ENCODE results near the gene HAUS8. TPM values are rescaled to one million over a fixed set of nuclear protein-coding genes. Genes with fewer than 3 reads are reported as not detected.

Gene HAUS8
- total RNA-seq, 8 experiments from 2014 or later, result 3.4 to 14.8 (median 6.4) TPM

DNA sequence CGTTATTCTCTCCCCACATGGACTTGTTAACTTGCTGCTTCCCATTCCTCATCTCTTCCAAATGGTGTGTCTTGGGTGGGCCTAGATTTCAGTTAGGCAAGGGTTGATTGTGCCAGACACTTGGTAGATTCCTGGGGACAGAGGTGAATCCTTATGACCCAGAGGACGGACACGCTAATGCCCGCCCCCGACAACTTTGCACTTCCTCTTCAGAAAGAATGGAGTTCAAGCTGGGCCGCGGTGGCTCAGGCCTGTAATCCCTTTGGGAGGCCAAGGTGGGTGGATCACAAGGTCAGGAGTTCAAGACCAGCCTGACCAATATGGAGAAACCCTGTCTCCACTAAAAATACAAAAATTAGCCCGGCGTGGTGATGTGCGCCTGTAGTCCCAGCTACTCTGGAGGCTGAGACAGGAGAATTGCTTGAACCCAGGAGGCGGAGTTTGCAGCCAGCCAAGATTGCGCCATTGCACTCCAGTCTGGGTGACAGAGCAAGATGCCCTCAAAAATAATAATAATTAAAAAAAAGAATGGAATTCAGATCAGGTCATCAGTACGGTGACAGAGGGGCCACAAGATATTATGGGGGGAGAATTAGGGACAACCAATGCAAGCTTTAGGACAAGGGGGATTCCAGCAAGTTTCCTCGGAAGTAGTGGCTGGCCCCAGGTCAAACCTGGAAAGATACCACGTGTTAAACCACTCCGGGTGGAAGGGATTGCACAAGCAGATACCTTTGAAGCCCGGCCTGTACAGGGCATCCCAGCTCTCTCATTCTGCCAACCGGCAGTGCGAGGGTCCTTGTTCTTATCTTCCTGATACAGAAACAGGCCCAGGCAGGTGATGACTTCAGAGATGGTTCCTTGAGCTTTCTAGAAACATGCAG is 3.0 kb upstream of the HAUS8 start:
- in situ Hi-C loops (cut with MboI; ENCODE audit: low pct_unique_long_range_greater_than_20kb in 2 of 9, low sequenced_read_pairs in 9 of 9, unreplicated experiment in 9 of 9), result loop anchor here in 1 of 9 experiments (10.0 kb wide), 1 partner anchor 207 kb away; the partner anchor contains the start of gene ANKLE1
- 77 to 100% (median 91%) methylated on average over 2 to 16 of the region's 19 CpGs; no CpG with 5 or more reads in 1 of the 10 experiments for WGBS, 10 experiments
- H3K27ac ChIP-seq, result no peak overlapping the region
- no peak overlapping the region for H3K4me3 ChIP-seq
- H3K4me1 ChIP-seq (replicated peaks in 1 of 2), result peaks cover 30 to 31% of the 10 kb centered on the region in 2 donors
- ATAC-seq (replicated peaks in 6 of 8), result no peak

DNA sequence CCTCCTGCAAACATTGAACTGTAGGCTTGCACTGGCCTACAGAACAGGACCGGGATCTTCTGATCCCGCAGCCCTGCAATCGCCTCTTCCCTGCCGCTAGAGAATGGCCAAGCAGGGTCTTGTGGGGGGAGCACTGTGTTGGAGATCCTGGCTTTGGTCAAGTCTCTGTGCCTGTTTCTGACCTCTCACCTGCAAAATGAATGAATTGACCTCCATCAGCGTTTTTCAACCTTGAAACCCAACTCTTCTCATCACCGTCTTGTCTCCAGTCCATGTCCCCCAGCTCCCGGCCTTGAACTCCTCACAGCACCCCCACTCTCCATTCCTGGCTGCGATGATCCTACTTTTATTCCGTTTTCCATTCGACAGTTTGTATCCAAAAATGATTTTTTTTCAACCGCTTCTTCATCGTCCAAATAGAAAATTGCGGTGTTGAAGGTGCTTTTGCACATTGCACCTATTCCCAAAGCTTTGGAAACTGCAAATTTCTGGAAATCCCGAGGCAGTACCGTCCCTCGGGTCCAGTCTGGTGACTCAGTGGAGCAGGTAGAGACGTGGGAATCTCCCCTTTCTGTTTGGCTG is 2.3 kb upstream of the HAUS8 start:
- in situ Hi-C loops (cut with MboI; ENCODE audit: low pct_unique_long_range_greater_than_20kb in 2 of 9, low sequenced_read_pairs in 9 of 9, unreplicated experiment in 9 of 9), result loop anchor here in 1 of 9 experiments (10.0 kb wide), 1 partner anchor 207 kb away; the partner anchor contains the start of gene ANKLE1
- no peak overlapping the region for H3K27ac ChIP-seq
- peaks cover 30 to 31% of the 10 kb centered on the region in 2 donors for H3K4me1 ChIP-seq (replicated peaks in 1 of 2)
- 83 to 100% (median 95%) methylated on average over 1 to 13 of the region's 17 CpGs; no CpG with 5 or more reads in 1 of the 10 experiments for WGBS, 10 experiments
- no peak for ATAC-seq (replicated peaks in 6 of 8)
- H3K4me3 ChIP-seq, result peak overlapping the region in 2 of 5 donors; percentile 61 to 92

- Histone ChIP-seq H3K4me1 (replicated peaks in 1 of 2) (peaks cover 30 to 31% of the 10 kb centered on the region in 2 donors), H3K4me3 (peak overlapping the region; percentile 61 to 92 (median 62)), H3K27ac (peak overlapping the region in 1 of 2 donors; percentile 53)
- in situ Hi-C loops (cut with MboI; ENCODE audit: low pct_unique_long_range_greater_than_20kb in 2 of 9, low sequenced_read_pairs in 9 of 9, unreplicated experiment in 9 of 9), result loop anchor here in 1 of 9 experiments (10.0 kb wide), 1 partner anchor 208 kb away; the partner anchor contains the start of gene ANKLE1
- no peak for ATAC-seq (replicated peaks in 6 of 8)
- WGBS, 10 experiments, result 0 to 7% (median 0%) methylated on average over 1 to 8 of the region's 12 CpGs; no CpG with 5 or more reads in 7 of the 10 experiments
These were observed 1.3 kb upstream of the HAUS8 start for GRCh38 chr19:17076543-17076991.

DNA sequence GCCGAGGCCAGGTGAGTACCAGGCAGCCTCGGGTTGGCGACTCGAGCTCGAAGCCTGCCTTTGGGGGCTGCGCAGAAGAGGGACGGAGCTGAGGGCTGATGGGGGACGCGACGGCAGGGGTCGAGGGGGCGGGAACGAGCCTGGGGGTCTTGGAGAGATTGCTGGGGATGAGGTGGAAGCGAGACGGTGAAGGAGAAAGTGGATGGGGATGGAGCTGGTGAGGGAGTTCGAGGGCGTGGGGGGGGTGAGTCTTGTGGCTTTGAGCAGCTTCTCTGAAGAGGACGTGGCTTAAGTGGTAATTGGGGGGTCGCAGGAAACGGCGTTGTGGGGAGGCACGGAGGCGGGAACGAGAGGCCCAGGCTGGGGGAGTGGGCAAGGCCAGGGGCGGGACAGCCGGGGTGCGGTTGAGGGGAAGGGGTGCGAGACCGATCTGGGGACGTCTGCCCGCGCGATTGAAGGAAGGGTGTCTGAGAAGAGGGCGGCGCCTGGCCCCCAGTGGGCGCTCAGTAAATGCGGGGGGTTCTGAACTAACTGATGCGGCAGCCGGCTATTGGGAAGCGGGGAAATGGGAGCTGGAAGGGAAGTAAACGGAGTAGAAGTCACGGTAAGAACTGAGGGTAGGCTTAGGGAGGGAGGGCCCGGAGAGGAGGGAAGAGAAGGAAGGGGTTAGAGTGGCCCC is 751 bp upstream of the HAUS8 start:
- peak in 2 of 8 experiments; percentile 2 to 3 for ATAC-seq (replicated peaks in 6 of 8)
- in situ Hi-C loops (cut with MboI; ENCODE audit: low pct_unique_long_range_greater_than_20kb in 2 of 9, low sequenced_read_pairs in 9 of 9, unreplicated experiment in 9 of 9), result loop anchor here in 1 of 9 experiments (10.0 kb wide), 1 partner anchor 209 kb away; the partner anchor contains the start of gene ANKLE1
- Histone ChIP-seq H3K4me1 (replicated peaks in 1 of 2) (peaks cover 30 to 31% of the 10 kb centered on the region in 2 donors), H3K4me3 (peak overlapping the region; percentile 61 to 92 (median 62)), H3K27ac (peak overlapping the region; percentile 53 to 54)
- WGBS, 10 experiments, result 0% methylated on average over 1 to 2 of the region's 43 CpGs; no CpG with 5 or more reads in 8 of the 10 experiments

DNA sequence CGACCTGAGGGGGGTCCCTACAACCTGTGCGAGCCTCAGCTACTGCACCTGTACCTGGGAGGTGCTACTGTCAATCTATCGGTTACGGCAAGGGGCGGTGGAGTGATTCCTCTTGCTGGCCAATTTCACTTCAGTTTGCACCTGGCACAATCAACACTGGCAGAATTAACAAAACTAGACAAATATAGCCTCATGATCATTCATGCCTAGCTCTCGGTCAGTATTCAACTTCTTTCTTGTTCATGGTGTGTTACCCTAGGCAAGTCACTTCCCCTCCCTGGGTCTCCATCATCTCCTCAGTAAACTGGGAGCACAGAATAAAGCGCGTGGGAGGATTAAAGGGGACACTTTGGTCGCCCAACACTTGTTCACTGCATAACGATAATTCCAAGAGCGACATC is 618 bp downstream of the HAUS8 start:
- ATAC-seq (replicated peaks in 6 of 8), result no peak
- in situ Hi-C loops (cut with MboI; ENCODE audit: low pct_unique_long_range_greater_than_20kb in 2 of 9, low sequenced_read_pairs in 9 of 9, unreplicated experiment in 9 of 9), result loop anchor here in 6 of 9 experiments (10.0 to 25.0 kb wide), 2 partner anchors 210 to 213 kb away; partner anchors contain the start of gene ANKLE1 (in 6 of the 6)
- Histone ChIP-seq H3K4me1 (replicated peaks in 1 of 2) (peaks cover 24 to 25% of the 10 kb centered on the region in 2 donors), H3K27ac (peak overlapping the region; percentile 65 to 77), H3K4me3 (peak overlapping the region; percentile 61 to 92 (median 72))
- 0 to 12% (median 3%) methylated on average over 2 to 9 of the region's 11 CpGs; no CpG with 5 or more reads in 3 of the 10 experiments for WGBS, 10 experiments

GRCh38 chr19:17073869-17074633 is 1.2 kb downstream of the HAUS8 start:
- Histone ChIP-seq H3K4me3 (peak overlapping the region; percentile 61 to 92 (median 72)), H3K4me1 (replicated peaks in 1 of 2) (peaks cover 18 to 19% of the 10 kb centered on the region in 2 donors), H3K27ac (no peak overlapping the region)
- in situ Hi-C loops (cut with MboI; ENCODE audit: low pct_unique_long_range_greater_than_20kb in 2 of 9, low sequenced_read_pairs in 9 of 9, unreplicated experiment in 9 of 9), result loop anchor here in 6 of 9 experiments (10.0 to 25.0 kb wide), 2 partner anchors 211 to 213 kb away; partner anchors contain the start of gene ANKLE1 (in 6 of the 6)
- ATAC-seq (replicated peaks in 6 of 8), result no peak
- WGBS, 10 experiments, result 29 to 77% (median 58%) methylated on average over 3 to 10 of the region's 18 CpGs; no CpG with 5 or more reads in 1 of the 10 experiments

DNA sequence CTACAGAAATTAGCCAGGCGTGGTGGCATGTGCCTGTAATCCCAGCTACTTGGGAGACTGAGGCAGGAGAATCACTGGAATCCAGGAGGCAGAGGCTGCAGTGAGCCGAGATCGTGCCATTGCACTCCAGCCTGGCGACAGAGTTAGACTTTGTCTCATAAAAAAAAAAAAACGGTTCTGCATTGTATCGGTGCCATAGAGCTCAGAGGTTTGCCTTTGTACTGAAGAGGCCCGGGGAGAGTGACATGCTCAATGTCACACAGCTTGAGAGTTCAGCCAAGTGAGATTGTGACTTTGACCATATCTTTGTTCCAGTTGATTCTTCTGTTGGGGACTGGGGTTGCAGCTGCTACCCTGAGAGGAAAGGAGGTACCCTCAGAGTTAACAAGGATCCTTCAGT is 4.3 kb downstream of the HAUS8 start:
- ATAC-seq (replicated peaks in 6 of 8), result no peak
- in situ Hi-C loops (cut with MboI; ENCODE audit: low pct_unique_long_range_greater_than_20kb in 2 of 9, low sequenced_read_pairs in 9 of 9, unreplicated experiment in 9 of 9), result loop anchor here in 6 of 9 experiments (10.0 to 25.0 kb wide), 2 partner anchors 214 to 216 kb away; partner anchors contain the start of gene ANKLE1 (in 6 of the 6)
- Histone ChIP-seq H3K4me1 (replicated peaks in 1 of 2) (peaks cover 8 to 12% of the 10 kb centered on the region in 2 donors), H3K4me3 (no peak overlapping the region), H3K27ac (no peak overlapping the region)
- 70 to 93% (median 75%) methylated on average over 2 to 6 of the region's 7 CpGs; no CpG with 5 or more reads in 5 of the 10 experiments for WGBS, 10 experiments

- no peak overlapping the region for H3K27ac ChIP-seq
These were observed 4.8 kb downstream of the HAUS8 start for GRCh38 chr19:17070421-17070820.

GRCh38 chr19:17069193-17069592 is 6.1 kb downstream of the HAUS8 start:
- in situ Hi-C loops (cut with MboI; ENCODE audit: low pct_unique_long_range_greater_than_20kb in 2 of 9, low sequenced_read_pairs in 9 of 9, unreplicated experiment in 9 of 9), result loop anchor here in 7 of 9 experiments (10.0 to 25.0 kb wide), 2 partner anchors 216 to 218 kb away; partner anchors contain the start of gene ANKLE1 (in 7 of the 7)
- Histone ChIP-seq H3K4me1 (replicated peaks in 1 of 2) (peaks cover 5 to 8% of the 10 kb centered on the region in 2 donors), H3K27ac (no peak overlapping the region), H3K4me3 (no peak overlapping the region)
- 93 to 100% (median 97%) methylated on average over 1 to 6 of the region's 9 CpGs; no CpG with 5 or more reads in 6 of the 10 experiments for WGBS, 10 experiments
- ATAC-seq (replicated peaks in 6 of 8), result no peak

More at GRCh38 chr19:17070421-17070820, 4.8 kb downstream of the HAUS8 start:
- no peak overlapping the region for H3K4me3 ChIP-seq
- H3K4me1 ChIP-seq (replicated peaks in 1 of 2), result peaks cover 8 to 12% of the 10 kb centered on the region in 2 donors
- ATAC-seq (replicated peaks in 6 of 8), result no peak
- in situ Hi-C loops (cut with MboI; ENCODE audit: low pct_unique_long_range_greater_than_20kb in 2 of 9, low sequenced_read_pairs in 9 of 9, unreplicated experiment in 9 of 9), result loop anchor here in 6 of 9 experiments (10.0 to 25.0 kb wide), 2 partner anchors 214 to 217 kb away; partner anchors contain the start of gene ANKLE1 (in 6 of the 6)
- WGBS, 10 experiments, result 87 to 100% (median 91%) methylated on average over 2 to 10 of the region's 12 CpGs; no CpG with 5 or more reads in 3 of the 10 experiments

DNA sequence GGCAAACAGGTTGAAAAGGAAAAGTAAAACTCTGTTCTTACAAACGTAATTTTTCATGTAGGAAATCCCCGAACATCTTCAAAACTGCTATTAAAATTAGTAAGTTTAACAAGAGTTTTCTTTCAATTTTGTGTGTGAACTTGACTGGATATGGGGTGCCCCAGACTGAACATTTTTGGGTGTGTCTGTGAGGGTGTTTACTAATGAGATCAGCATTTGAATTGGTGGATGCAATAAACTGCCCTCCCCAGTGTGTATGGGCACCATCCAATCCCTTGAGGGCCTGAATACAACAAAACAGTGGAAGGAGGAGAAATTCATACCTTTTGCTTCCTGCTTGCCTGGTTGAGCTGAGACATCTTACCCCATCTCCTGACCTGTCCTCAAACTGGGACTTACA is 11.8 kb downstream of the HAUS8 start:
- Histone ChIP-seq H3K4me1 (replicated peaks in 1 of 2) (peaks cover 2 to 3% of the 10 kb centered on the region in 2 donors), H3K27ac (no peak overlapping the region), H3K4me3 (no peak overlapping the region)
- in situ Hi-C loops (cut with MboI; ENCODE audit: low pct_unique_long_range_greater_than_20kb in 2 of 9, low sequenced_read_pairs in 9 of 9, unreplicated experiment in 9 of 9), result loop anchor here in 7 of 9 experiments (10.0 to 25.0 kb wide), 2 partner anchors 221 to 224 kb away; partner anchors contain the start of gene ANKLE1 (in 7 of the 7)
- ATAC-seq (replicated peaks in 6 of 8), result peak in 2 of 8 experiments; percentile 48 to 62
- WGBS, 10 experiments, result 71 to 100% (median 88%) methylated on average over 1 to 2 of the region's 2 CpGs; no CpG with 5 or more reads in 7 of the 10 experiments

DNA sequence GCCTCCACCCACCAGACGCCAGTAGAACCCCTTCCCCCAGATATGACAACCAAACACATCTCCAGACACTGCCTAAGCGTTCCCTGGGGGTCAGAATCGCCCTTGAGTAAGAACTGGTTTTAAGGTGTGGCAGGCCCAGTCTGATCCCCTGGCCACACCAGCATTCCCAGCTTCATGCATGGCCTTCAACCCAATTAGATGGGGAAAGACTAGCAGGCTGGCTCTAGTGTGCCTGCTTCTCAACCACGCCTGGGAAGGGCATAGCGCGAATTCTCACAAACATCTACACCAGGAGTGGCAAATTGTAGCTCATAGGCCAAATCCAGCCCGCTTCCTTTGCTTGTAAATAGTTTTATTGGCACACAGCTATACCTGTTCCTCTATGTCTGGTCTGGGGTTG is 13.6 kb downstream of the HAUS8 start:
- in situ Hi-C loops (cut with MboI; ENCODE audit: low pct_unique_long_range_greater_than_20kb in 2 of 9, low sequenced_read_pairs in 9 of 9, unreplicated experiment in 9 of 9), result loop anchor here in 7 of 9 experiments (10.0 to 25.0 kb wide), 2 partner anchors 223 to 226 kb away; partner anchors contain the start of gene ANKLE1 (in 7 of the 7)
- no peak overlapping the region for H3K4me3 ChIP-seq
- no peak for ATAC-seq (replicated peaks in 6 of 8)
- no peaks in the 10 kb centered on the region for H3K4me1 ChIP-seq (replicated peaks in 1 of 2)
- 80 to 100% (median 100%) methylated on average over 1 to 4 of the region's 7 CpGs; no CpG with 5 or more reads in 6 of the 10 experiments for WGBS, 10 experiments
- H3K27ac ChIP-seq, result no peak overlapping the region
